ENCODE results near the gene GLS.

GLS gene

GRCh38 chr2:190935054-190935453, 54.4 kb downstream of the GLS start:
- DNase-seq (ENCODE audit: low spot score): no peak
- TF ChIP-seq CTCF (IDR thresholded peaks at IDR 0.05; ENCODE audit: extremely low read depth, missing control alignments): no peak

GRCh38 chr2:190938771-190939335, 58.2 kb downstream of the GLS start:
- DNase-seq (ENCODE audit: low spot score): no peak
- TF ChIP-seq CTCF (IDR thresholded peaks at IDR 0.05; ENCODE audit: extremely low read depth, missing control alignments): no peak

- TF ChIP-seq CTCF (IDR thresholded peaks at IDR 0.05; ENCODE audit: extremely low read depth, missing control alignments): no peak
- no peak for DNase-seq (ENCODE audit: low spot score)
Measured at GRCh38 chr2:190940454-190940853, 59.8 kb downstream of the GLS start.

- no peak for DNase-seq (ENCODE audit: low spot score)
- no peak for TF ChIP-seq CTCF (IDR thresholded peaks at IDR 0.05; ENCODE audit: extremely low read depth, missing control alignments)
Measured at GRCh38 chr2:190941571-190941970, 61.0 kb downstream of the GLS start.

- TF ChIP-seq CTCF (IDR thresholded peaks at IDR 0.05; ENCODE audit: extremely low read depth, missing control alignments): no peak
- no peak for DNase-seq (ENCODE audit: low spot score)
Measured at GRCh38 chr2:190942697-190943096, 62.1 kb downstream of the GLS start.

GRCh38 chr2:190943706-190944105, 63.1 kb downstream of the GLS start:
- TF ChIP-seq CTCF (IDR thresholded peaks at IDR 0.05; ENCODE audit: extremely low read depth, missing control alignments): no peak
- no peak for DNase-seq (ENCODE audit: low spot score)

- DNase-seq (ENCODE audit: low spot score): no peak
- no peak for TF ChIP-seq CTCF (IDR thresholded peaks at IDR 0.05; ENCODE audit: extremely low read depth, missing control alignments)
Measured at GRCh38 chr2:190947141-190947540, 66.5 kb downstream of the GLS start.
